Measurements from ENCODE around the gene FAM120C. TPM values are rescaled to one million over a fixed set of nuclear protein-coding genes. Genes with fewer than 3 reads are reported as not detected.

Gene FAM120C
- polyA plus RNA-seq, 4 donors = 8.2 to 12.9 (median 10.0) TPM

GRCh38 chrX:54166915-54167314 is 16.1 kb downstream of the FAM120C start:
- no peak for DNase-seq (ENCODE audit: low read depth in 4 of 4, low spot score in 3 of 4)

GRCh38 chrX:54157561-54157960 is 25.5 kb downstream of the FAM120C start:
- DNase-seq (ENCODE audit: low read depth in 4 of 4, low spot score in 3 of 4) = no peak

- no peak for DNase-seq (ENCODE audit: low read depth in 4 of 4, low spot score in 3 of 4)
Measured at GRCh38 chrX:54134269-54134668, 48.8 kb downstream of the FAM120C start.

- no peak for DNase-seq (ENCODE audit: low read depth in 4 of 4, low spot score in 3 of 4)
Measured at GRCh38 chrX:54116391-54116790, 66.7 kb downstream of the FAM120C start.

- DNase-seq (ENCODE audit: low read depth in 4 of 4, low spot score in 3 of 4) = no peak
Measured at GRCh38 chrX:54093571-54093970, 89.5 kb downstream of the FAM120C start.

GRCh38 chrX:54093159-54093558 is 89.9 kb downstream of the FAM120C start:
- no peak for DNase-seq (ENCODE audit: low read depth in 4 of 4, low spot score in 3 of 4)

- DNase-seq (ENCODE audit: low read depth in 4 of 4, low spot score in 3 of 4) = no peak
Measured at GRCh38 chrX:54090880-54091279, 92.2 kb downstream of the FAM120C start.

- DNase-seq (ENCODE audit: low read depth in 4 of 4, low spot score in 3 of 4) = no peak
Measured at GRCh38 chrX:54089191-54089590, 93.9 kb downstream of the FAM120C start.

GRCh38 chrX:54087661-54088060 is 95.4 kb downstream of the FAM120C start:
- DNase-seq (ENCODE audit: low read depth in 4 of 4, low spot score in 3 of 4) = no peak

- no peak for DNase-seq (ENCODE audit: low read depth in 4 of 4, low spot score in 3 of 4)
Measured at GRCh38 chrX:54085666-54086065, 97.4 kb downstream of the FAM120C start.

- no peak for DNase-seq (ENCODE audit: low read depth in 4 of 4, low spot score in 3 of 4)
Measured at GRCh38 chrX:54076903-54077302, 106.2 kb downstream of the FAM120C start.

GRCh38 chrX:54074826-54075225 is 108.2 kb downstream of the FAM120C start:
- DNase-seq (ENCODE audit: low read depth in 4 of 4, low spot score in 3 of 4) = no peak

- DNase-seq (ENCODE audit: low read depth in 4 of 4, low spot score in 3 of 4) = no peak
Measured at GRCh38 chrX:54067766-54068165, 115.3 kb downstream of the FAM120C start.

GRCh38 chrX:54066841-54067240 is 116.2 kb downstream of the FAM120C start:
- DNase-seq (ENCODE audit: low read depth in 4 of 4, low spot score in 3 of 4) = no peak

- DNase-seq (ENCODE audit: low read depth in 4 of 4, low spot score in 3 of 4) = no peak
Measured at GRCh38 chrX:54064564-54064963, 118.5 kb downstream of the FAM120C start.

- DNase-seq (ENCODE audit: low read depth in 4 of 4, low spot score in 3 of 4) = no peak
Measured at GRCh38 chrX:54063361-54063760, 119.7 kb downstream of the FAM120C start.

- no peak for DNase-seq (ENCODE audit: low read depth in 4 of 4, low spot score in 3 of 4)
Measured at GRCh38 chrX:54049801-54050200, 133.3 kb downstream of the FAM120C start.

- DNase-seq (ENCODE audit: low read depth in 4 of 4, low spot score in 3 of 4) = no peak
Measured at GRCh38 chrX:54048412-54048811, 134.6 kb downstream of the FAM120C start.

GRCh38 chrX:54045563-54046228 is 137.4 kb downstream of the FAM120C start:
- no peak for DNase-seq (ENCODE audit: low read depth in 4 of 4, low spot score in 3 of 4)

GRCh38 chrX:54044877-54045338 is 138.1 kb downstream of the FAM120C start:
- DNase-seq (ENCODE audit: low read depth in 4 of 4, low spot score in 3 of 4) = no peak

- peak; percentile 78 to 88 (median 84) for DNase-seq (ENCODE audit: low read depth in 4 of 4, low spot score in 3 of 4)
Measured at GRCh38 chrX:54044126-54044876, 138.8 kb downstream of the FAM120C start, which contains the start of gene PHF8. PHF8 (minus strand) TSS chrX:54044473; CDS start chrX:54042728, 1,745 bp downstream.

- no peak for DNase-seq (ENCODE audit: low read depth in 4 of 4, low spot score in 3 of 4)
Measured at GRCh38 chrX:54043541-54044125, 139.4 kb downstream of the FAM120C start.

Data from left renal pelvis (tissue), 4 donors.